Vagina (tissue), 2 donors: ENCODE results near the gene SIAH3.

Experiments used
- POLR2A ChIP-seq, 2 donors: fragments of 450-650 bp; IDR thresholded peaks; one replicate each; pipeline ENCODE4 v1.6.1; 2017; ENCODE audit warnings: antibody characterized with exemption in 2 of 2, mild to moderate bottlenecking in 2 of 2, moderate library complexity in 2 of 2
- POLR2AphosphoS5 ChIP-seq, 2 donors: sonication (generic); formaldehyde crosslinking; IDR thresholded peaks; one replicate each; pipeline ENCODE4 v1.9.0; 2017; ENCODE audit warnings: antibody characterized with exemption in 2 of 2, mild to moderate bottlenecking in 2 of 2, low read depth in 1 of 2; ENCODE audit not compliant: insufficient read depth in 1 of 2

DNA sequence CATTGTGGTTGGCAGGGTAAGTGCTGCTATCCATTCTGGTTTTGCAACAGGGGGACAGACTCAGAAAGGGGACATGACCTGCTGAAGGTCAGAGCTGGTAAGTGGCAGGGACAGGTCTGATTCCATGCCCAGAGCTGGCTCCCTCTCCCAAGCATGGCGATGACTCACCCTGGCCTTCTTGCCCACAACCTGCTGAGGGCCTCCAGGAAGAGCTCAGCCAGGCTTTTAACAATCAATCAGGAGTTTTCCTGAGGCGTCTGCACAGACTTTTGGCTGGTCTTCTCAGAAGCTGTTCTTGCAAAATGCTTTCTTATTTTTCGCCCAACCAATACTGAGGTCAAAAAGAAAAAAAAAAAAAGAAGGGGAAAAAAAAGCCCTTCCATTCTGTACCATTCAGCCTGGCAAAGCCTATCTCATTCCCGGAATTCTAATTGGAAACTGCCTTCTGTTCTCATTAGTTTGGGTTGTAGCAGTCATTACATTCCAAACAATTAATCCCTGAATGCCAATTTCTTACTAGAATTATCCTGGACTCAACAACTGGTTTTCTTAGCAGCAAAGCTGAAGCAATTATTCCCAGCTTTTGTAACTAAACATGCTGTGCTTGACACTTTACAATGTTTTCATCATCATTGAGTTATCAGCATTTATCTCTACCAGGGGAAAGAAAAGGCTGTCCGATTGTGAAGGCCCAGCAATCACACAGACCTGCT, 17.7 kb downstream of the SIAH3 start:
- no peak for TF ChIP-seq POLR2AphosphoS5 (IDR thresholded peaks at IDR 0.05; ENCODE audit: insufficient read depth in 1 of 2, low read depth in 1 of 2)
- TF ChIP-seq POLR2A (IDR thresholded peaks at IDR 0.05): no peak
